PFSK-1 (cell line): ENCODE data around the gene LRRC26.

Experiments used
- POLR2AphosphoS5 ChIP-seq: IDR thresholded peaks from 2 replicates; pipeline ENCODE4 v1.6.1; 2012; ENCODE audit warnings: low read depth, mild to moderate bottlenecking, control low read depth, low read length, moderate library complexity
- SIN3A ChIP-seq: IDR thresholded peaks from 2 replicates; pipeline ENCODE4 v1.6.1; 2012; ENCODE audit warnings: mild to moderate bottlenecking, low read length, moderate library complexity, borderline replicate concordance; ENCODE audit not compliant: insufficient read depth
- TAF1 ChIP-seq: IDR thresholded peaks from 2 replicates; pipeline ENCODE4 v1.6.1; 2012; ENCODE audit warnings: low read length, control low read depth, borderline replicate concordance; ENCODE audit not compliant: insufficient read depth

DNA sequence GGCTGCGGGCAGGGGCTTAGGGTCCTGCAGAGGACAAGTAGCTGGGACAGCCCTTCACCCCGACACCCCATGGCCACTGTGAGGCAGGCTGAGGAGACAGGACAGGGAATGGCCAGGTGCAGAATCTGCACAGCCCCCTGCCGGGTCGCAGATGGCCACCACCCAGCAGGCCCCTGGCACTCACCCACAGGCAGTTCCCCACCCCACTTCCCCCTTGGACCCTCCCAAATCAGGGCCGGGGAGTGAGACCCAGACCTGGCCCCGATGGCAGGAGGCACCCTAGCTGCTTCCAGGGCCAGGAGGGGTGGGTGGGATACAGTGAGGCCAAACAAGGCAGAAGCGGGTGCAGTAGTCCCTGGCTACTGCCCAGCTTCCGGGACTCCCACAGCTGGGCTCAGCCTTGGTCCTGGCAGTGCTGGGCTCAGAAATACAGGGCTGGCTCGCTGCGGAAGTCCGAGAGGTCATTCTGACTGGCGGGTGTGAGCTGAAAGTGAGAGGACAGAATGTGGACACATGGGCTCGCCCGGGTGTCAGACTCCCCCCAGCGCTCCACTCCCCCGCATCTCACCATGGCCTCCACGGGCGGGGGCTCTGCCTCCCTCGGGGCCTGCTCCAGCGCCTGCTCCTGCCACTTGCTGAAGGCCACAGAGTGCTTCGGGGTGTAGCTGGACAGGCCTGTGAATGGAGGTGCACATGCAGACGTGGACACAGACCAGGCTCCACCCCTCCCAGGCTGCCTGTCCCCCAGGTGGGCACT is 22.0 kb upstream of the LRRC26 start:
- TF ChIP-seq TAF1 (no peak), POLR2AphosphoS5 (no peak), SIN3A (no peak)
